Measurements from ENCODE around the gene PCP4. TPM values are rescaled to one million over a fixed set of nuclear protein-coding genes. Genes with fewer than 3 reads are reported as not detected.

The PCP4 gene
- total and polyA plus RNA-seq, 2 donors (not counting 3 experiments of a cell fraction or from before 2014, with no cell fraction given) = not detected

DNA sequence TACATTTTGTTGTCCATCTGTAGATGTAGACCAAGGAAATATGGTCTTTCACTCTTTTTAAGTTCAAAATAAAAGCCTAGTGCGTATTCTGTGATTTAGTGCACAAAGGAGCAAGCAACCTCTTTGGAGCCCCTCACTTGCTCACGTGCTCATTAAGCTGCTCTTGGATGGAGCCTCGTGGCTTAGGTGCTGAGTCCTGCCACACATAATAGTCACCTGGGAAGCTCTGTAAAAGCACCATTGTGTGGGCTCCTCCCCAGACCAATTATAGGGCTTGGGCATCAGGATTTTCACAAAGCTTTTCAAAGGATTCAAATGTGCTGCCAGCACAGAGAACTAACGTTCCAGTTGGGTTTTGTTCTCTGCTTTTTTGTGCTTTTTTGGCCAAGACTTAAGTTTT lies 85.0 kb downstream of the PCP4 start:
- H3K79me2 ChIP-seq (ENCODE audit: control insufficient read depth, insufficient read depth, low read length) = no peaks in the 10 kb centered on the region
- no peak overlapping the region for H2AFZ ChIP-seq (ENCODE audit: low read depth, low read length)
- BruUV-seq (replicated peaks) = no TSS peak
- no peak overlapping the region for H3K4me3 ChIP-seq (replicated peaks in 1 of 3; ENCODE audit: insufficient read depth in 1 of 3, low read depth in 1 of 3, low read length in 3 of 3)
- no peaks in the 10 kb centered on the region for H3K9me1 ChIP-seq (replicated peaks; ENCODE audit: control insufficient read depth, extremely low read depth, insufficient read depth, low read length)
- H3K9ac ChIP-seq (replicated peaks; ENCODE audit: extremely low read depth, insufficient read depth, low read length) = no peak overlapping the region
- no peaks in the 10 kb centered on the region for H3K27me3 ChIP-seq (ENCODE audit: control insufficient read depth in 2 of 2, insufficient read depth in 2 of 2, low read length in 2 of 2)
- H3K9me3 ChIP-seq (replicated peaks; ENCODE audit: control insufficient read depth, insufficient read depth, low read length) = peaks cover 9% of the 10 kb centered on the region
- intact Hi-C loops (cut with micrococcal nuclease) = no loop called here
- DNase-seq (ENCODE audit: low read depth, low spot score) = no peak
- FAIRE-seq = no peak
- ChIA-PET POLR2A (no interaction called here), CTCF (no interaction called here)
- no peak overlapping the region for H3K4me2 ChIP-seq (ENCODE audit: insufficient read depth, low read length)
- TF ChIP-seq EZH2 (IDR thresholded peaks at IDR 0.05; ENCODE audit: borderline replicate concordance, low read depth, low read length, severe bottlenecking) (no peak), FOS (IDR thresholded peaks at IDR 0.05; ENCODE audit: borderline replicate concordance, insufficient read depth, low read length) (no peak), MYC (IDR thresholded peaks at IDR 0.05; ENCODE audit: low read depth, low read length) (no peak), POLR2AphosphoS5 (IDR thresholded peaks at IDR 0.05; ENCODE audit: insufficient read depth, low read depth, low read length) (no peak), JUN (IDR thresholded peaks at IDR 0.05; ENCODE audit: borderline replicate concordance, insufficient read depth, insufficient read length, low read depth) (no peak), GATA2 (IDR thresholded peaks at IDR 0.05; ENCODE audit: insufficient read depth, insufficient read length, low read depth, low read length) (no peak), POLR2A (IDR thresholded peaks at IDR 0.05; ENCODE audit: low read depth, low read length) (no peak)
- TF ChIP-seq, protein P1, sequence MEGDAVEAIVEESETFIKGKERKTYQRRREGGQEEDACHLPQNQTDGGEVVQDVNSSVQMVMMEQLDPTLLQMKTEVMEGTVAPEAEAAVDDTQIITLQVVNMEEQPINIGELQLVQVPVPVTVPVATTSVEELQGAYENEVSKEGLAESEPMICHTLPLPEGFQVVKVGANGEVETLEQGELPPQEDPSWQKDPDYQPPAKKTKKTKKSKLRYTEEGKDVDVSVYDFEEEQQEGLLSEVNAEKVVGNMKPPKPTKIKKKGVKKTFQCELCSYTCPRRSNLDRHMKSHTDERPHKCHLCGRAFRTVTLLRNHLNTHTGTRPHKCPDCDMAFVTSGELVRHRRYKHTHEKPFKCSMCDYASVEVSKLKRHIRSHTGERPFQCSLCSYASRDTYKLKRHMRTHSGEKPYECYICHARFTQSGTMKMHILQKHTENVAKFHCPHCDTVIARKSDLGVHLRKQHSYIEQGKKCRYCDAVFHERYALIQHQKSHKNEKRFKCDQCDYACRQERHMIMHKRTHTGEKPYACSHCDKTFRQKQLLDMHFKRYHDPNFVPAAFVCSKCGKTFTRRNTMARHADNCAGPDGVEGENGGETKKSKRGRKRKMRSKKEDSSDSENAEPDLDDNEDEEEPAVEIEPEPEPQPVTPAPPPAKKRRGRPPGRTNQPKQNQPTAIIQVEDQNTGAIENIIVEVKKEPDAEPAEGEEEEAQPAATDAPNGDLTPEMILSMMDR (IDR thresholded peaks at IDR 0.05; ENCODE audit: extremely low read depth in 1 of 2, insufficient read depth in 1 of 2, low read depth in 1 of 2, low read length in 2 of 2) = no peak
- TF ChIP-seq, protein P2, sequence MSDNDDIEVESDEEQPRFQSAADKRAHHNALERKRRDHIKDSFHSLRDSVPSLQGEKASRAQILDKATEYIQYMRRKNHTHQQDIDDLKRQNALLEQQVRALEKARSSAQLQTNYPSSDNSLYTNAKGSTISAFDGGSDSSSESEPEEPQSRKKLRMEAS (IDR thresholded peaks at IDR 0.05; ENCODE audit: insufficient read depth, insufficient read length) = no peak
- H3K36me3 ChIP-seq (ENCODE audit: control insufficient read depth in 2 of 2, extremely low read depth in 1 of 2, insufficient read depth in 2 of 2, low read length in 2 of 2) = no peaks in the 10 kb centered on the region
- H3K4me1 ChIP-seq (ENCODE audit: control insufficient read depth, extremely low read depth, insufficient read depth, low read length) = no peaks in the 10 kb centered on the region
- no peaks in the 10 kb centered on the region for H4K20me1 ChIP-seq (replicated peaks; ENCODE audit: control insufficient read depth, extremely low read depth, insufficient read depth, low read length)
- dilution Hi-C loops (cut with MboI; ENCODE audit: extremely low pct_ligation_motif_present, low sequenced_read_pairs) = no loop called here
- no peak overlapping the region for H3K27ac ChIP-seq (ENCODE audit: insufficient read depth, low read depth, low read length)

All from endothelial cell of umbilical vein (primary cell).